HG03103 (cell line): ENCODE data around the gene CMSS1.
A peak's percentile ranks its signal among the peaks of the same experiment; 100 is the strongest.

Experiments
- ATAC-seq: cut with Tn5 transposase; IDR thresholded peaks from one replicate; pipeline ENCODE4 v1.9.1; 2021; ENCODE audit warnings: low read depth; ENCODE audit not compliant: unreplicated experiment

Gene CMSS1

DNA sequence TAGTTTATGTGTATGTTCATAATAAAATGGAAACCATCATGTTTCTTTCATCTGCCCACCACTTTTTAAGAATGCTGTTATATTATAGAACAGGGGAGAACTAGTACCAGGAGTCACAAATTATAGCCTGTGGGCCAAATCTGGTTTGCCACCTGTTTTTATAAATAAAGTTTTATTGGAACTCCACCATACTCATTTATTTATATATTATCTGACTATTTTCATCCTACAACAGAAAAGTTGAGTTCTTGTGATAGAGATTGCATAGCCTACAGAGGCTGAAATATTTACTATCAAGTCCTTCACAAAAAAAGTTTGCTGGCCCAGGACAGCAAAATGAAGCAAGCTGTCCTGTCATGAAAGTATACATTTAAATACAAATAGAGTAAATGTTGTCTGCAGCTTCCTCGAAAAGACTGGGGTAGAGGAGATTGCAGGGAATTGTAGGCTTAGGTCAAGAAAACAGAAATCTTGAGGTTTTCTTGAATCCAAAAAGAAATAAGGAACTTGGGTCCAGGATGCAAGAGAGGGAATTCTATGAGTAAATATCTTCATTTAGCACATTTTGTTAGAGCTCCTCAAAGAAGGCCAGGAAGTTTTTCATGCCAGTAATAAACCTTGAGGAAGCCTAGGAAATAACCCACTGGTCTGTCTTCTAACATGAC, 255.5 kb downstream of the CMSS1 start:
- no peak for ATAC-seq

- no peak for ATAC-seq
These were observed 256.1 kb downstream of the CMSS1 start for GRCh38 chr3:100073714-100074307.

- no peak for ATAC-seq
These were observed 257.5 kb downstream of the CMSS1 start for GRCh38 chr3:100075196-100075595.

GRCh38 chr3:100075851-100076730, 258.4 kb downstream of the CMSS1 start:
- ATAC-seq, result no peak

- ATAC-seq, result no peak
These were observed 259.3 kb downstream of the CMSS1 start for GRCh38 chr3:100076731-100077529.

- no peak for ATAC-seq
These were observed 261.7 kb downstream of the CMSS1 start for GRCh38 chr3:100079328-100079727.

GRCh38 chr3:100080573-100080972, 262.9 kb downstream of the CMSS1 start:
- ATAC-seq, result no peak

DNA sequence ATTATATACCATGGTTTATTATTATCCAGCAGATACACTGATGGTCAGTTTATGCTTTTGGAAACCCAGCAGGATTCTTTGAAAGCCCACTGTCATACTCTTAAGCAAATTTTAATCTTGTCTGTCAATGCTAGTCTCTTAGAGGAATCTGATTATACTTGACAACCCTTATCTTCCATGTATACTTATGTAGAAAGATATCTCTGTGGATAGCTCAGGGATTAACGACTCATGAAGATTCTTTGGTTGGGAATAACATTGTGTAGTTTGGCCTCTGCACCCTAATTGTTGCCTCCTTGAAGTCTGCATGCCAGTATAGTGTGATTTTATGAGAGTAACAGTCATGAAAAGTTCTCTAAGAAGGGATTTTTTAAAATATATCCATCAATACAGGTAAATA, 263.6 kb downstream of the CMSS1 start:
- no peak for ATAC-seq

DNA sequence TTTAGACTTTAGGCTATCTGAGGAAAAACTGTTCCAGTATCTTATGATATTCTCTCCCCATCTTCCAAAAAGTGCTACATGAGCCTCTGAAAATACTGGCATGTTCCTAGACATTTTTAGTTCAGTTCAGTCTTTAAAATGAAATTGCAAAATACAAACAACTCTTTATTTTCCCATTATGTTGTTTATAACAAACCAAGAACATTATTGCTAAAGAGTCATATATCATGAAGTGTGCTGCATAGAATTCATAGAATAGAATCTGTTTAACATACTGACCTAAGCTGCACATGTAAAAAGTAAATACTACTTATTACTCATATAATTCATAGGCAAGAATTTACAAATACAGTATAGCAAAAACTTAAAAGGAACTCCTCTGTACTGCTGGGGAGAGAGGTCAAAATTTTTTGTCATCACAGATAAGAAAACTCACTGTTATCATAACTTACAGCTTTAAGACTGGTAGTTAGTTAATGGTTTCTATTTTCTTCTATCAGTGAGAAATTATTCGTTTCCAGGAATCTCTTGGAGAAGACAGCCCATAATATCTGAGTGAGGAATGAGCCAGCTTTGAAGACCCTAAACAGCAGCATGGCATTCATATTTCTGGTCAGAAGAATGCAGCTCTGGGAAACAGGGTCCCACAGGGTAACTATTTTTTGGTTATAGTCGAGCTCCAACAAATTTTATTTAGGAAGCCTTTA, 264.5 kb downstream of the CMSS1 start:
- ATAC-seq, result no peak

- ATAC-seq, result no peak
These were observed 265.1 kb downstream of the CMSS1 start for GRCh38 chr3:100082714-100083113.

DNA sequence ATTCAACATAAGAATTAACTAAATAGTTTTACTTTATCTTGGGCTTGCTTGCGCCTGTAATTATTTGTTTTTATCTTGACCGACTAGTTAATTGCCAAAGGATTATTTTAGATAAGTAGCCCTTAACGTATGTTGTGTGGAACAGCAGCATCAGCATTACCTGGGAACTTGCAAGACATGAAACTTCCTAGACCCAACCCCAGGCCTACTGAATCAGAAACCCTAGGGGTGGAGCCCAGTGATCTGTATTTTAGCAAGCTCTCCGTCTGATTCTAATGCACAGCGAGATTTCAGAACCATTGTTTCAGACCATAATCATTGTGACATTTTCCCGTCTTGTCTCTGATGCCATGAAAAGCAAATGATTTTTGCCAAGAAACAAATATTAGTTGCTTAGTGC, 265.5 kb downstream of the CMSS1 start:
- no peak for ATAC-seq

DNA sequence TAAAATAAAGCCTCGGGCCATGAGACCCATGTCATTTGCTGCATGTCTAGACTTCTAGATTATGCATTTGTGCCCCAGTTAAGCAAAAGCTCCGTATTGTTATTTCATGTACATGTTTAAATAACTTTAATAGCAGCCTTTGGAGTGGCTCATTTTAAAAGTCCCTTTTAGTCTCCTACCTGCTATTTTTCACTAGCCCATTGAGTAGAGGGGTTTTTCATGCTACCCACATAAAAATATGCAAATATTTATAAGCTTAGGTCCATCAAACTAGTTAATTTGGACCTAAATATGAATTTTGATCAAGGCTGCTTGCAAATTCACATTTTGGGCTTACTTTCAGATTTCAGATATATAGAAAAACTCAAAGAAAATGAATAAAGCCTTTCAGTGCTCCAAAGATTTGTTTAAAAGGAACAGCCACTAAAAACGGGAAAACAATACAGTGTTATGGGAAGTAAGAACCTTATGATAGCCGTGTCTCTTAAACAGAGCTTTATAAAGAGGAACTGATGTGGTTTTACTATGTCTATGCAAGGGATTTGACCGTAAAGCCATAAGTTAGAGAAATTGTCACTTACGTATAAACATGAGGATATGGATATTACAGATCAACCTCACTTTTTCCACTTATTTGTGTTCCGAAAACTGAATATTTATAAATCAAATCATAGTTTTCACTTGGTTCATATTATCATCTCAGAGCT, 266.6 kb downstream of the CMSS1 start:
- no peak for ATAC-seq

DNA sequence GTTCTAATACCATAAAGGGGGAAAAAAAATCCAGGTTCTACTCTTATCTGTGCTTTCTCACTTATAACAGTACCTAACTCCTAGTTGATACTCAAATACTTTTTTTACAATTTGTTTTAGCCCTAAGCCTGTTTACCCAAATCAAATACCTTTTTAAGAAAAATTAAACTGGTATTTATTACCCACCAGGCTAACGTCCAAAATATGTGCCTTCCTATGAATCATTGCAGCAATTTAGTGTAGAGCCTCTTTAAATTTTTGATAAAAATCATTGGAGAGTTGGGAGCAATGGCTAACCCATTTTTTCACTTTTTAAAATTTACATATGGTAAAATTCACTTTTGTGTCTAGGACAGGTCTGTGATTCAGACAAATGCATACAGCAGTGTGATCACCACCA, 268.7 kb downstream of the CMSS1 start:
- no peak for ATAC-seq

DNA sequence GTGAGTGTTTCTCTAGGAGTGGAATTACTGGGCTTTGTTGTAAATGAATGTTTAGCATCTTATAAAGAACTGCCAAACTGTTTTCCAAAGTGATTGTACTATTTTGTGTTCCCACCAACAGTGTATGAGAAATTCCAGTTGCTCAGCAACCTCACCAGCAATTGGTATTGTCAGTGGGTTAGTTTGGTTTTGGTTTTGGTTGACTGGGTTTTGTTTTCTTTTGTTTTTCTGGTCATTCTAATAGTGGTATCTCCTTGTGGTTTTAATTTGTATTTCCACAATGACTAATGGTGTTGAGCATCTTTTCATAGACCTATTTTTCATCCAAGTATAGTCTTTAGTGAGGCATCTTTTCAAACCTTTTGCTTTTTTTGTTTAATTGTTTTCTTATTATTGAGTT, 269.5 kb downstream of the CMSS1 start:
- ATAC-seq, result peak; percentile 85

- no peak for ATAC-seq
These were observed 271.2 kb downstream of the CMSS1 start for GRCh38 chr3:100088735-100089368.

DNA sequence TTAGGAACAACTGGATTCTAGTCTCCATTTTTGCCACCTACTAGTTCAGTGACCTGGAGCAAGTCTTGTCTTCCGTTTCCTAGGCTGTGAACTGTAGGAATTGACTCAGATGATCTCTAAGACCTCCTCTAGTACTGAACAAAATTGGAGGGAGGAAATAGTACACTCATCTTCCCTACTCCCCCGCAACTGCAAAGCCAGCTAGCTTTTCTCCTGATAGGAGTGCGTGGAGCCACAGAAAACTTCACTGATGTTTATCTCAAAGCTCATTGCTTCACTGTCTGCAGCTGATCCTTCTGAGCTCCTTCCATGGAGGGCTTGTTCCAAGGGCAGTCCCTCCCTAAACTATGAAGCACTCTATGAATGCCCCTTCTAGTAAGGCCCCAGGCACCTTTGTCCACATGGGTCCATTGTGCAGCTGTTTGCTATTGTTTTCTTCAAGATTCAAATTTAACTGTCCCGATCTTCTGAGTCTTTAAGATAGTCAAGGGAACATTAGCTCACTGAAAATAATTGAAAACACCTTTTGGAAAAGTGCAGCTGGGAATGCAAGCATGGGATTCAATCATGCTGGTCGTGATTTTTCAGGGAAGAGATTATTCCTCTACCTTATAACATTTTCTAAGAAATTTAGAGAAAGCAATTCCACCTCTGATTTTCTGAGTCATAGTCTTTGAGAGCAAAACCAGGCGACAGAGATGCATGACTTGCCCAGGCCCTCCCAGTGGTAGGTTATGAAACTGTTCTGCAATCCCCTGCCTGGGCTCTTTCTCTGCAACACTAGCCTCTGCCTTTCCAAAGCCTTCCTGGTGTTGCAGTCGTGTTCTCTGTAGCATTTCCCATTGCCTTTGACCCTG, 272.4 kb downstream of the CMSS1 start:
- ATAC-seq, result peak; percentile 58

- ATAC-seq, result peak; percentile 4
These were observed 273.0 kb downstream of the CMSS1 start for GRCh38 chr3:100090669-100091005.

DNA sequence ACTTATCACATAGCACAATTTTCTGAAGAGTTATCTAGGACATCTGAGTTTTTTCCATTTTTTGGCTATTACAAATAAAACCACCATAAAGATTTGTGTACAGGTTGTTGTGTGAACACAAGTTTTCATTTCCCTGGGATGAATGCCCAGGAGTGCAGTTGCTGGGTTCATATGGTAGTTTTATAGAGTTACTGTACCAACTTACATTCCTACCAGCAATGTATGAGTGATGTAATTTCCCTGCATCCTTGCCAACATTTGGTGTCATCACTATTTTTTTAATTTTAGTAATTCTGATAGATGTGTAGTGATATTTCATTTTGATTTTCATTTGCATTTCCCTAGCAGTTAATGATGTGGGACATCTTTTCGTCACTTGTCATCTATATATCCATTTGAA, 276.2 kb downstream of the CMSS1 start:
- no peak for ATAC-seq
